ENCODE data around the gene SLC22A17. TPM values are rescaled to one million over a fixed set of nuclear protein-coding genes. Genes with fewer than 3 reads are reported as not detected.

The SLC22A17 gene
- total RNA-seq, 1 donor from 2014 or later, result 29.3 TPM

GRCh38 chr14:23307146-23307530 is 45.5 kb downstream of the SLC22A17 start:
- peaks cover 23% of the 10 kb centered on the region for H3K4me1 Mint-ChIP-seq (ENCODE audit: low read depth, unreplicated experiment)
- FAIRE-seq, result no peak
- TF ChIP-seq EZH2 (IDR thresholded peaks at IDR 0.05; ENCODE audit: insufficient read depth, low read length) (no peak), CTCF (IDR thresholded peaks at IDR 0.05; ENCODE audit: insufficient read depth, low read depth, low read length) (no peak)
- H2AFZ ChIP-seq (ENCODE audit: low read depth, low read length), result peak overlapping the region; percentile 73
- peak overlapping the region; percentile 92 for H3K27ac Mint-ChIP-seq (ENCODE audit: unreplicated experiment)
- H3K9me3 ChIP-seq (ENCODE audit: insufficient read depth, low read depth, low read length), result no peaks in the 10 kb centered on the region
- peaks cover 57% of the 10 kb centered on the region for H3K79me2 ChIP-seq (ENCODE audit: insufficient read depth, low read length)
- H3K27me3 ChIP-seq (ENCODE audit: insufficient read depth, low read length), result no peaks in the 10 kb centered on the region
- DNase-seq (ENCODE audit: low read depth), result no peak
- H3K4me2 ChIP-seq (ENCODE audit: low read length), result peak overlapping the region; percentile 93
- peaks cover 16% of the 10 kb centered on the region for H3K36me3 Mint-ChIP-seq (ENCODE audit: low read depth, unreplicated experiment)
- H3K27me3 Mint-ChIP-seq (ENCODE audit: low read depth, unreplicated experiment), result no peaks in the 10 kb centered on the region
- H4K20me1 ChIP-seq (ENCODE audit: insufficient read depth, low read length), result peaks cover 37% of the 10 kb centered on the region
- peaks cover 22% of the 10 kb centered on the region for H3K4me1 ChIP-seq (ENCODE audit: insufficient read depth, low read length)
- H3K4me3 ChIP-seq (ENCODE audit: insufficient read depth, low read depth, low read length), result peak overlapping the region; percentile 82
- H3K27ac ChIP-seq (ENCODE audit: low read depth, low read length), result peak overlapping the region; percentile 76
- H3K9me3 Mint-ChIP-seq (ENCODE audit: unreplicated experiment), result no peaks in the 10 kb centered on the region
- peak overlapping the region; percentile 96 for H3K9ac ChIP-seq (ENCODE audit: low read length)
- peaks cover 15% of the 10 kb centered on the region for H3K36me3 ChIP-seq (ENCODE audit: insufficient read depth, low read length)
- peak overlapping the region; percentile 92 for H3K4me3 Mint-ChIP-seq (ENCODE audit: unreplicated experiment)

- H3K9me3 Mint-ChIP-seq (ENCODE audit: unreplicated experiment), result no peaks in the 10 kb centered on the region
- H3K4me1 Mint-ChIP-seq (ENCODE audit: low read depth, unreplicated experiment), result peaks cover 23% of the 10 kb centered on the region
- no peak for TF ChIP-seq EZH2 (IDR thresholded peaks at IDR 0.05; ENCODE audit: insufficient read depth, low read length)
- no peak for TF ChIP-seq CTCF (IDR thresholded peaks at IDR 0.05; ENCODE audit: insufficient read depth, low read depth, low read length)
- no peaks in the 10 kb centered on the region for H3K9me3 ChIP-seq (ENCODE audit: insufficient read depth, low read depth, low read length)
- peak within 1 kb of the TSS; percentile 96 for H3K9ac ChIP-seq (ENCODE audit: low read length)
- H4K20me1 ChIP-seq (ENCODE audit: insufficient read depth, low read length), result peaks cover 34% of the 10 kb centered on the region
- DNase-seq (ENCODE audit: low read depth), result peak; percentile 78
- peak within 1 kb of the TSS; percentile 79 for H2AFZ ChIP-seq (ENCODE audit: low read depth, low read length)
- peaks cover 14% of the 10 kb centered on the region for H3K36me3 Mint-ChIP-seq (ENCODE audit: low read depth, unreplicated experiment)
- peak within 1 kb of the TSS; percentile 82 for H3K4me3 ChIP-seq (ENCODE audit: insufficient read depth, low read depth, low read length)
- no peaks in the 10 kb centered on the region for H3K27me3 Mint-ChIP-seq (ENCODE audit: low read depth, unreplicated experiment)
- peaks cover 15% of the 10 kb centered on the region for H3K36me3 ChIP-seq (ENCODE audit: insufficient read depth, low read length)
- H3K4me2 ChIP-seq (ENCODE audit: low read length), result peak within 1 kb of the TSS; percentile 93
- peaks cover 22% of the 10 kb centered on the region for H3K4me1 ChIP-seq (ENCODE audit: insufficient read depth, low read length)
- FAIRE-seq, result no peak
- peak within 1 kb of the TSS; percentile 92 for H3K27ac Mint-ChIP-seq (ENCODE audit: unreplicated experiment)
- no peaks in the 10 kb centered on the region for H3K27me3 ChIP-seq (ENCODE audit: insufficient read depth, low read length)
- H3K79me2 ChIP-seq (ENCODE audit: insufficient read depth, low read length), result peaks cover 53% of the 10 kb centered on the region
- peak within 1 kb of the TSS; percentile 76 for H3K27ac ChIP-seq (ENCODE audit: low read depth, low read length)
- H3K4me3 Mint-ChIP-seq (ENCODE audit: unreplicated experiment), result peak within 1 kb of the TSS; percentile 92
Observed at GRCh38 chr14:23306412-23307145, 46.1 kb downstream of the SLC22A17 start, which contains the start of gene BCL2L2. Gene BCL2L2, plus strand, starts transcription at chr14:23306833. Its CDS starts 935 bp downstream, at chr14:23307768.

All from astrocyte (in vitro differentiated cells and primary cell).